WTC11 (cell line): Measurements from ENCODE around the gene CLEC2A. TPM values are rescaled to one million over a fixed set of nuclear protein-coding genes. Genes with fewer than 3 reads are reported as not detected.

Experiments used
- ATAC-seq: fragments of 200-7000 bp; cut with Tn5 transposase; 2 replicates; pipeline ENCODE4 v1.10.0; 2021; ENCODE audit warnings: mild to moderate bottlenecking, moderate library complexity
- CTCF ChIA-PET: fragments of 300-600 bp; sonication (Branson Sonifier 250); formaldehyde crosslinking; loops from one replicate; lab custom pipeline; 2021; ENCODE audit warnings: antibody characterized with exemption; lab: Charles Lee
- POLR2A ChIA-PET: fragments of 350-600 bp; sonication (Branson Sonifier 250); formaldehyde crosslinking; loops from one replicate; lab custom pipeline; 2021; ENCODE audit warnings: antibody characterized with exemption; lab: Charles Lee
- DNase-seq: peaks from one replicate; pipeline ENCODE4 v3.0.0; 2021; ENCODE audit warnings: low spot score
- H3K27ac Mint-ChIP-seq: 2 replicates; pipeline ENCODE4 v1.8.0; 2021; ENCODE audit warnings: mixed read lengths
- H3K27me3 Mint-ChIP-seq: 2 replicates; pipeline ENCODE4 v1.8.0; 2021; ENCODE audit warnings: low read depth, mild to moderate bottlenecking, moderate library complexity, mixed read lengths
- H3K36me3 Mint-ChIP-seq: 2 replicates; pipeline ENCODE4 v1.8.0; 2021; ENCODE audit warnings: mixed read lengths
- H3K4me1 Mint-ChIP-seq: 2 replicates; pipeline ENCODE4 v1.8.0; 2022; ENCODE audit warnings: mixed read lengths
- H3K4me3 Mint-ChIP-seq: 2 replicates; pipeline ENCODE4 v1.8.0; 2021; ENCODE audit warnings: mild to moderate bottlenecking, moderate library complexity, mixed read lengths
- H3K9me3 Mint-ChIP-seq: 2 replicates; pipeline ENCODE4 v1.8.0; 2021; ENCODE audit warnings: mixed read lengths
- GTF2I ChIP-seq: fragments of 250-450 bp; sonication (Bioruptor Pico); conservative IDR thresholded peaks from 2 replicates; pipeline ENCODE4 v1.4.0; 2021; ENCODE audit warnings: mild to moderate bottlenecking
- SOX15 ChIP-seq: fragments of 250-450 bp; sonication (Bioruptor Pico); IDR thresholded peaks from 2 replicates; pipeline ENCODE4 v1.9.0; 2021; ENCODE audit warnings: mild to moderate bottlenecking
- ZBTB21 ChIP-seq: sonication (generic); formaldehyde crosslinking; IDR thresholded peaks from 2 replicates; pipeline ENCODE4 v1.8.1; 2023; ENCODE audit warnings: mild to moderate bottlenecking, missing genetic modification reagents, borderline replicate concordance
- ZNF232 ChIP-seq: sonication (generic); formaldehyde crosslinking; IDR thresholded peaks from 2 replicates; pipeline ENCODE4 v1.8.0; 2022; ENCODE audit warnings: mild to moderate bottlenecking, missing genetic modification reagents
- ZNF263 ChIP-seq: sonication (generic); formaldehyde crosslinking; IDR thresholded peaks from 2 replicates; pipeline ENCODE4 v1.8.1; 2022; ENCODE audit warnings: low read depth, mild to moderate bottlenecking, moderate library complexity, missing genetic modification reagents
- ZNF396 ChIP-seq: fragments of 250-450 bp; sonication (Bioruptor Pico); IDR thresholded peaks from 2 replicates; pipeline ENCODE4 v1.8.0; 2021; ENCODE audit warnings: mild to moderate bottlenecking, moderate library complexity, borderline replicate concordance
- total RNA-seq: library from RNA; stranded (reverse); gene quantifications from 3 replicates; pipeline ENCODE4 v1.2.3, GENCODE V29; 2021
- TF ChIP-seq, protein P1 (sequence below): sonication (generic); formaldehyde crosslinking; IDR thresholded peaks from 2 replicates; pipeline ENCODE4 v1.8.1; 2022; ENCODE audit warnings: low read depth, mild to moderate bottlenecking, moderate library complexity, missing genetic modification reagents, borderline replicate concordance
- TF ChIP-seq, protein P2 (sequence below): fragments of 250-450 bp; sonication (Bioruptor Pico); IDR thresholded peaks from 2 replicates; pipeline ENCODE4 v1.9.0; 2021; ENCODE audit warnings: moderate library complexity, mild to moderate bottlenecking, inconsistent platforms, borderline replicate concordance
- TF ChIP-seq, protein P3 (sequence below): sonication (generic); formaldehyde crosslinking; IDR thresholded peaks from 2 replicates; pipeline ENCODE4 v1.8.0; 2022; ENCODE audit warnings: mild to moderate bottlenecking, missing genetic modification reagents
- TF ChIP-seq, protein P4 (sequence below): sonication (generic); formaldehyde crosslinking; IDR thresholded peaks from 2 replicates; pipeline ENCODE4 v1.8.0; 2022; ENCODE audit warnings: mild to moderate bottlenecking, missing genetic modification reagents
- TF ChIP-seq, protein P5 (sequence below): sonication (generic); formaldehyde crosslinking; IDR thresholded peaks from 2 replicates; pipeline ENCODE4 v1.8.1; 2022; ENCODE audit warnings: mild to moderate bottlenecking, moderate library complexity, missing genetic modification reagents
- TF ChIP-seq, protein P6 (sequence below): fragments of 250-450 bp; sonication (Bioruptor Pico); IDR thresholded peaks from 2 replicates; pipeline ENCODE4 v2.1.2; 2022; ENCODE audit warnings: mild to moderate bottlenecking, moderate library complexity
- TF ChIP-seq, protein P7 (sequence below): sonication (generic); formaldehyde crosslinking; IDR thresholded peaks from 2 replicates; pipeline ENCODE4 v1.8.1; 2023; ENCODE audit warnings: mild to moderate bottlenecking, moderate library complexity, missing genetic modification reagents
- TF ChIP-seq, protein P8 (sequence below): fragments of 250-450 bp; sonication (Bioruptor Pico); IDR thresholded peaks from 2 replicates; pipeline ENCODE4 v1.9.0; 2021; ENCODE audit warnings: mild to moderate bottlenecking

Gene CLEC2A
- total RNA-seq, 1 experiment from 2014 or later: 3.5 TPM

DNA sequence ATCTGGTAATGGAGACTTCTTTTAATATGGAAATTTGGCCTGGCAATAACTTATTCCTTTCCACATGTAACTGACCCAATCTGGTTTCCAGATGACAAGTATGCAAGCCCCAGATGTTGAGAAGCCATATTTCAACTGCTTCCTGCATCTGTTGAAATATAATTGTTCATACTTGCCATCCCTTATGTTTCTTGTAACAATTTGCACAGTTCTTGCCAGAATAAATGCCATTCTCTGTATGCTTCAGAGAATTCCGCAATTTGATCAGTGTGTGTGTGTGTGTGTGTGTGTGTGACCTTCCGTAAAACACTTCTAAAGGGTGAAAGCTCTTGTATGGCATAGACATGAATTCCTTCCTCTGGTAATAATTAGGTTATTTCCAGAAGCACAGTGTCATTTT is 1.8 kb upstream of the CLEC2A start (continued):
- TF ChIP-seq, protein P1, sequence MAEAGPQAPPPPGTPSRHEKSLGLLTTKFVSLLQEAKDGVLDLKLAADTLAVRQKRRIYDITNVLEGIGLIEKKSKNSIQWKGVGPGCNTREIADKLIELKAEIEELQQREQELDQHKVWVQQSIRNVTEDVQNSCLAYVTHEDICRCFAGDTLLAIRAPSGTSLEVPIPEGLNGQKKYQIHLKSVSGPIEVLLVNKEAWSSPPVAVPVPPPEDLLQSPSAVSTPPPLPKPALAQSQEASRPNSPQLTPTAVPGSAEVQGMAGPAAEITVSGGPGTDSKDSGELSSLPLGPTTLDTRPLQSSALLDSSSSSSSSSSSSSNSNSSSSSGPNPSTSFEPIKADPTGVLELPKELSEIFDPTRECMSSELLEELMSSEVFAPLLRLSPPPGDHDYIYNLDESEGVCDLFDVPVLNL: no peak
- TF ChIP-seq, protein P2, sequence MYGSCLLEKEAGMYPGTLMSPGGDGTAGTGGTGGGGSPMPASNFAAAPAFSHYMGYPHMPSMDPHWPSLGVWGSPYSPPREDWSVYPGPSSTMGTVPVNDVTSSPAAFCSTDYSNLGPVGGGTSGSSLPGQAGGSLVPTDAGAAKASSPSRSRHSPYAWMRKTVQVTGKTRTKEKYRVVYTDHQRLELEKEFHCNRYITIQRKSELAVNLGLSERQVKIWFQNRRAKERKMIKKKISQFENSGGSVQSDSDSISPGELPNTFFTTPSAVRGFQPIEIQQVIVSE (CRISPR knock-in tag): no peak
- TF ChIP-seq, protein P3, sequence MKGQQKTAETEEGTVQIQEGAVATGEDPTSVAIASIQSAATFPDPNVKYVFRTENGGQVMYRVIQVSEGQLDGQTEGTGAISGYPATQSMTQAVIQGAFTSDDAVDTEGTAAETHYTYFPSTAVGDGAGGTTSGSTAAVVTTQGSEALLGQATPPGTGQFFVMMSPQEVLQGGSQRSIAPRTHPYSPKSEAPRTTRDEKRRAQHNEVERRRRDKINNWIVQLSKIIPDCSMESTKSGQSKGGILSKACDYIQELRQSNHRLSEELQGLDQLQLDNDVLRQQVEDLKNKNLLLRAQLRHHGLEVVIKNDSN: no peak
- TF ChIP-seq, protein P4, sequence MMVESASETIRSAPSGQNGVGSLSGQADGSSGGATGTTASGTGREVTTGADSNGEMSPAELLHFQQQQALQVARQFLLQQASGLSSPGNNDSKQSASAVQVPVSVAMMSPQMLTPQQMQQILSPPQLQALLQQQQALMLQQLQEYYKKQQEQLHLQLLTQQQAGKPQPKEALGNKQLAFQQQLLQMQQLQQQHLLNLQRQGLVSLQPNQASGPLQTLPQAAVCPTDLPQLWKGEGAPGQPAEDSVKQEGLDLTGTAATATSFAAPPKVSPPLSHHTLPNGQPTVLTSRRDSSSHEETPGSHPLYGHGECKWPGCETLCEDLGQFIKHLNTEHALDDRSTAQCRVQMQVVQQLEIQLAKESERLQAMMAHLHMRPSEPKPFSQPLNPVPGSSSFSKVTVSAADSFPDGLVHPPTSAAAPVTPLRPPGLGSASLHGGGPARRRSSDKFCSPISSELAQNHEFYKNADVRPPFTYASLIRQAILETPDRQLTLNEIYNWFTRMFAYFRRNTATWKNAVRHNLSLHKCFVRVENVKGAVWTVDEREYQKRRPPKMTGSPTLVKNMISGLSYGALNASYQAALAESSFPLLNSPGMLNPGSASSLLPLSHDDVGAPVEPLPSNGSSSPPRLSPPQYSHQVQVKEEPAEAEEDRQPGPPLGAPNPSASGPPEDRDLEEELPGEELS (CRISPR knock-in tag): no peak
- no peak for TF ChIP-seq ZNF396 (CRISPR knock-in tag)
- TF ChIP-seq, protein P5, sequence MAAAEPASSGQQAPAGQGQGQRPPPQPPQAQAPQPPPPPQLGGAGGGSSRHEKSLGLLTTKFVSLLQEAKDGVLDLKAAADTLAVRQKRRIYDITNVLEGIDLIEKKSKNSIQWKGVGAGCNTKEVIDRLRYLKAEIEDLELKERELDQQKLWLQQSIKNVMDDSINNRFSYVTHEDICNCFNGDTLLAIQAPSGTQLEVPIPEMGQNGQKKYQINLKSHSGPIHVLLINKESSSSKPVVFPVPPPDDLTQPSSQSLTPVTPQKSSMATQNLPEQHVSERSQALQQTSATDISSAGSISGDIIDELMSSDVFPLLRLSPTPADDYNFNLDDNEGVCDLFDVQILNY (CRISPR knock-in tag): no peak

DNA sequence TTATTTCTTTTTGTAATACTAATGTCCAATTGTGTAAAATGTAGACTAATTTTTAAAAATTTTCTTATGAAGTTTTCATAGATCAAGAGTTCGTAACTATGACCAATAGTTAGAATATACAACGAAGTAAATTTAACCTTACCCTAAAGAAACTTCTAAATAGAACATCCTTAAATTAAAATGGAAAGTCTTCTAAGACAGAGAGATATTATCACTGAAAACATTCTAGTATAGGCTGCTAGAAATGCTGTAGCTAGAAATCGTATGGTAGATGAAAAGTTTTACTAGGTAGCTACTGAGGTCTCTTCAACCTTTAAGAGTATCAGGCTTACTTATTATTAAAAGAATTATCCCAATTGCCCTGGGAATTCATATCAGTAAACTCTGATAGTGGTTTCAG is 925 bp downstream of the CLEC2A start:
- Mint-ChIP-seq H3K9me3 (no peaks in the 10 kb centered on the region), H3K36me3 (no peaks in the 10 kb centered on the region), H3K27me3 (no peaks in the 10 kb centered on the region; the same call in 1 of the 2 replicates), H3K4me1 (no peaks in the 10 kb centered on the region), H3K27ac (no peak overlapping the region), H3K4me3 (no peak overlapping the region)
- TF ChIP-seq, protein P2 (CRISPR knock-in tag): no peak
- TF ChIP-seq, protein P6, sequence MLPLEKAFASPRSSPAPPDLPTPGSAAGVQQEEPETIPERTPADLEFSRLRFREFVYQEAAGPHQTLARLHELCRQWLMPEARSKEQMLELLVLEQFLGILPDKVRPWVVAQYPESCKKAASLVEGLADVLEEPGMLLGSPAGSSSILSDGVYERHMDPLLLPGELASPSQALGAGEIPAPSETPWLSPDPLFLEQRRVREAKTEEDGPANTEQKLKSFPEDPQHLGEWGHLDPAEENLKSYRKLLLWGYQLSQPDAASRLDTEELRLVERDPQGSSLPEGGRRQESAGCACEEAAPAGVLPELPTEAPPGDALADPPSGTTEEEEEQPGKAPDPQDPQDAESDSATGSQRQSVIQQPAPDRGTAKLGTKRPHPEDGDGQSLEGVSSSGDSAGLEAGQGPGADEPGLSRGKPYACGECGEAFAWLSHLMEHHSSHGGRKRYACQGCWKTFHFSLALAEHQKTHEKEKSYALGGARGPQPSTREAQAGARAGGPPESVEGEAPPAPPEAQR (CRISPR knock-in tag): no peak
- TF ChIP-seq ZBTB21 (no peak), GTF2I (CRISPR knock-in tag) (no peak), ZNF263 (no peak), SOX15 (CRISPR knock-in tag) (no peak), ZNF232 (CRISPR knock-in tag) (no peak)
- TF ChIP-seq, protein P4 (CRISPR knock-in tag): no peak
- TF ChIP-seq, protein P5 (CRISPR knock-in tag): no peak
- TF ChIP-seq, protein P7, sequence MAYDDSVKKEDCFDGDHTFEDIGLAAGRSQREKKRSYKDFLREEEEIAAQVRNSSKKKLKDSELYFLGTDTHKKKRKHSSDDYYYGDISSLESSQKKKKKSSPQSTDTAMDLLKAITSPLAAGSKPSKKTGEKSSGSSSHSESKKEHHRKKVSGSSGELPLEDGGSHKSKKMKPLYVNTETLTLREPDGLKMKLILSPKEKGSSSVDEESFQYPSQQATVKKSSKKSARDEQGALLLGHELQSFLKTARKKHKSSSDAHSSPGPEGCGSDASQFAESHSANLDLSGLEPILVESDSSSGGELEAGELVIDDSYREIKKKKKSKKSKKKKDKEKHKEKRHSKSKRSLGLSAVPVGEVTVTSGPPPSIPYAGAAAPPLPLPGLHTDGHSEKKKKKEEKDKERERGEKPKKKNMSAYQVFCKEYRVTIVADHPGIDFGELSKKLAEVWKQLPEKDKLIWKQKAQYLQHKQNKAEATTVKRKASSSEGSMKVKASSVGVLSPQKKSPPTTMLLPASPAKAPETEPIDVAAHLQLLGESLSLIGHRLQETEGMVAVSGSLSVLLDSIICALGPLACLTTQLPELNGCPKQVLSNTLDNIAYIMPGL: no peak
- TF ChIP-seq, protein P8, sequence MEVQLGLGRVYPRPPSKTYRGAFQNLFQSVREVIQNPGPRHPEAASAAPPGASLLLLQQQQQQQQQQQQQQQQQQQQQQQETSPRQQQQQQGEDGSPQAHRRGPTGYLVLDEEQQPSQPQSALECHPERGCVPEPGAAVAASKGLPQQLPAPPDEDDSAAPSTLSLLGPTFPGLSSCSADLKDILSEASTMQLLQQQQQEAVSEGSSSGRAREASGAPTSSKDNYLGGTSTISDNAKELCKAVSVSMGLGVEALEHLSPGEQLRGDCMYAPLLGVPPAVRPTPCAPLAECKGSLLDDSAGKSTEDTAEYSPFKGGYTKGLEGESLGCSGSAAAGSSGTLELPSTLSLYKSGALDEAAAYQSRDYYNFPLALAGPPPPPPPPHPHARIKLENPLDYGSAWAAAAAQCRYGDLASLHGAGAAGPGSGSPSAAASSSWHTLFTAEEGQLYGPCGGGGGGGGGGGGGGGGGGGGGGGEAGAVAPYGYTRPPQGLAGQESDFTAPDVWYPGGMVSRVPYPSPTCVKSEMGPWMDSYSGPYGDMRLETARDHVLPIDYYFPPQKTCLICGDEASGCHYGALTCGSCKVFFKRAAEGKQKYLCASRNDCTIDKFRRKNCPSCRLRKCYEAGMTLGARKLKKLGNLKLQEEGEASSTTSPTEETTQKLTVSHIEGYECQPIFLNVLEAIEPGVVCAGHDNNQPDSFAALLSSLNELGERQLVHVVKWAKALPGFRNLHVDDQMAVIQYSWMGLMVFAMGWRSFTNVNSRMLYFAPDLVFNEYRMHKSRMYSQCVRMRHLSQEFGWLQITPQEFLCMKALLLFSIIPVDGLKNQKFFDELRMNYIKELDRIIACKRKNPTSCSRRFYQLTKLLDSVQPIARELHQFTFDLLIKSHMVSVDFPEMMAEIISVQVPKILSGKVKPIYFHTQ (CRISPR knock-in tag): no peak
- ChIA-PET CTCF (interaction anchor here (1.1 to 1.7 kb wide), 4 partner anchors 9 to 188 kb away, joined by 3 to 8 read pairs (median 3); no protein-coding TSS in a partner anchor), POLR2A (no interaction called here)
- DNase-seq (no peak), ATAC-seq (no peak)
